GM12878 (cell line): Measurements from ENCODE around the gene ASF1B. TPM values are rescaled to one million over a fixed set of nuclear protein-coding genes. Genes with fewer than 3 reads are reported as not detected.

Source experiments
- BHLHE40 ChIP-seq, 2 experiments: fragments of 450-650 bp in 1 of 2; IDR thresholded peaks; 2 replicates each; pipeline ENCODE4 v1.6.1; 2011 to 2017; ENCODE audit warnings: low read depth in 2 of 2, borderline replicate concordance in 1 of 2, improper control_type of control experiment in 1 of 2, low read length in 1 of 2, mild to moderate bottlenecking in 1 of 2
- CBX5 ChIP-seq: sonication (generic); IDR thresholded peaks from 2 replicates; pipeline ENCODE4 v1.6.1; 2016; ENCODE audit warnings: low read depth, moderate library complexity, mild to moderate bottlenecking, inconsistent platforms
- EED ChIP-seq: sonication (generic); IDR thresholded peaks from 2 replicates; pipeline ENCODE4 v1.6.1; 2016; ENCODE audit warnings: antibody characterized with exemption, low read depth
- EGR1 ChIP-seq, 2 experiments: IDR thresholded peaks; 1 replicate in 1 of 2; 2 replicates in 1 of 2; pipeline ENCODE4 v1.6.1; 2011 to 2012; ENCODE audit warnings: low read depth in 2 of 2, low read length in 2 of 2, borderline replicate concordance in 1 of 2, mild to moderate bottlenecking in 1 of 2, moderate library complexity in 1 of 2
- ESRRA ChIP-seq: IDR thresholded peaks from 2 replicates; pipeline ENCODE4 v1.6.1; 2012; ENCODE audit warnings: mild to moderate bottlenecking, low read length, improper control_type of control experiment
- IKZF2 ChIP-seq, 2 experiments: fragments of 450-650 bp; IDR thresholded peaks; 2 replicates each; pipeline ENCODE4 v1.6.1; 2017; ENCODE audit warnings: mild to moderate bottlenecking in 2 of 2, moderate library complexity in 2 of 2
- JUNB ChIP-seq: IDR thresholded peaks from 2 replicates; pipeline ENCODE4 v1.6.1; 2016; ENCODE audit warnings: antibody characterized with exemption, mild to moderate bottlenecking
- LARP7 ChIP-seq: fragments of 450-650 bp; IDR thresholded peaks from 2 replicates; pipeline ENCODE4 v1.6.1; 2017; ENCODE audit warnings: mild to moderate bottlenecking
- MTA3 ChIP-seq: IDR thresholded peaks from 2 replicates; pipeline ENCODE4 v1.6.1; 2012; ENCODE audit warnings: low read length, inconsistent platforms, borderline replicate concordance
- NFYB ChIP-seq: IDR thresholded peaks from 2 replicates; pipeline ENCODE4 v1.6.1; 2011; ENCODE audit warnings: low read depth, mild to moderate bottlenecking, low read length, improper control_type of control experiment, moderate library complexity; ENCODE audit not compliant: insufficient read depth
- NR2F1 ChIP-seq: fragments of 450-650 bp; conservative IDR thresholded peaks from 2 replicates; pipeline ENCODE4 v1.6.1; 2017; ENCODE audit warnings: mild to moderate bottlenecking
- PAX5 ChIP-seq: IDR thresholded peaks from 2 replicates; pipeline ENCODE4 v1.6.1; 2011; ENCODE audit warnings: low read depth, low read length, borderline replicate concordance
- POLR2A ChIP-seq: IDR thresholded peaks from 2 replicates; pipeline ENCODE4 v1.6.1; 2011; ENCODE audit warnings: low read depth, mild to moderate bottlenecking, low read length
- RBBP5 ChIP-seq: fragments of 200-600 bp; sonication (generic); conservative IDR thresholded peaks from 2 replicates; pipeline ENCODE4 v1.6.1; 2016
- RELA ChIP-seq: fragments of 450-650 bp; IDR thresholded peaks from 2 replicates; pipeline ENCODE4 v1.8.0; 2014; ENCODE audit warnings: borderline replicate concordance; ENCODE audit not compliant: partially characterized antibody
- RFX5 ChIP-seq: IDR thresholded peaks from 2 replicates; pipeline ENCODE4 v1.6.1; 2011; ENCODE audit warnings: low read depth, low read length, improper control_type of control experiment
- SMAD1 ChIP-seq: fragments of 450-650 bp; IDR thresholded peaks from 2 replicates; pipeline ENCODE4 v1.6.1; 2018; ENCODE audit warnings: mild to moderate bottlenecking, low read depth; ENCODE audit not compliant: partially characterized antibody
- SUZ12 ChIP-seq: fragments of 200-600 bp; sonication (generic); IDR thresholded peaks from one replicate; pipeline ENCODE4 v1.6.1; 2018; ENCODE audit warnings: antibody characterized with exemption, mild to moderate bottlenecking; ENCODE audit not compliant: unreplicated experiment
- TCF7 ChIP-seq: IDR thresholded peaks from 2 replicates; pipeline ENCODE4 v1.6.1; 2014; ENCODE audit warnings: antibody characterized with exemption, borderline replicate concordance
- YY1 ChIP-seq: IDR thresholded peaks from 2 replicates; pipeline ENCODE4 v1.6.1; 2011; ENCODE audit warnings: low read depth, mild to moderate bottlenecking, low read length
- polyA plus RNA-seq, 11 experiments: library from polyadenylated mRNA; depleted of rRNA in 4 of 11; unstranded in 6 of 11; stranded (reverse) in 5 of 11; fragments of >200 nt; fragmentation: Nextera tagmentation in 4 of 11; fragmentation: Illumina TruSeq in 1 of 11; extraction: Ambion mirVana in 4 of 11; extraction: Trizol in 1 of 11; gene quantifications; 1 replicate in 1 of 11; 2 replicates in 10 of 11; pipeline versions ENCODE4 v1.2.1 to v1.2.3, GENCODE V29; 2011 to 2016; ENCODE audit warnings: inconsistent platforms in 2 of 11, missing spikeins in 2 of 11, low read depth in 1 of 11
- total RNA-seq, 4 experiments: library from RNA; depleted of rRNA in 3 of 4; stranded (reverse); fragments of >200 nt in 3 of 4; fragmentation: Illumina TruSeq in 1 of 4; extraction: Trizol in 1 of 4; gene quantifications; 2 replicates each; pipeline versions ENCODE4 v1.2.1 to v1.2.3, GENCODE V29; 2013 to 2021
- TF ChIP-seq, protein P1 (sequence below): fragments of 450-650 bp; IDR thresholded peaks from 2 replicates; pipeline ENCODE4 v1.6.1; 2016; ENCODE audit warnings: mild to moderate bottlenecking, moderate library complexity, borderline replicate concordance
- TF ChIP-seq, protein P2 (sequence below): fragments of 450-650 bp; IDR thresholded peaks from 2 replicates; pipeline ENCODE4 v1.6.1; 2017; ENCODE audit warnings: borderline replicate concordance
- TF ChIP-seq, protein P3 (sequence below): IDR thresholded peaks from 2 replicates; pipeline ENCODE4 v1.6.1; 2012; ENCODE audit warnings: low read depth, low read length, improper control_type of control experiment
- TF ChIP-seq, protein P4 (sequence below): fragments of 450-650 bp; IDR thresholded peaks from 2 replicates; pipeline ENCODE4 v1.6.1; 2017; ENCODE audit warnings: low read depth, mild to moderate bottlenecking, moderate library complexity

ASF1B gene
- total and polyA plus RNA-seq, 10 of the 15 experiments (the other 5 are each of a cell fraction or from before 2014, with no cell fraction given): 10.4 to 217 (median 90.2) TPM

DNA sequence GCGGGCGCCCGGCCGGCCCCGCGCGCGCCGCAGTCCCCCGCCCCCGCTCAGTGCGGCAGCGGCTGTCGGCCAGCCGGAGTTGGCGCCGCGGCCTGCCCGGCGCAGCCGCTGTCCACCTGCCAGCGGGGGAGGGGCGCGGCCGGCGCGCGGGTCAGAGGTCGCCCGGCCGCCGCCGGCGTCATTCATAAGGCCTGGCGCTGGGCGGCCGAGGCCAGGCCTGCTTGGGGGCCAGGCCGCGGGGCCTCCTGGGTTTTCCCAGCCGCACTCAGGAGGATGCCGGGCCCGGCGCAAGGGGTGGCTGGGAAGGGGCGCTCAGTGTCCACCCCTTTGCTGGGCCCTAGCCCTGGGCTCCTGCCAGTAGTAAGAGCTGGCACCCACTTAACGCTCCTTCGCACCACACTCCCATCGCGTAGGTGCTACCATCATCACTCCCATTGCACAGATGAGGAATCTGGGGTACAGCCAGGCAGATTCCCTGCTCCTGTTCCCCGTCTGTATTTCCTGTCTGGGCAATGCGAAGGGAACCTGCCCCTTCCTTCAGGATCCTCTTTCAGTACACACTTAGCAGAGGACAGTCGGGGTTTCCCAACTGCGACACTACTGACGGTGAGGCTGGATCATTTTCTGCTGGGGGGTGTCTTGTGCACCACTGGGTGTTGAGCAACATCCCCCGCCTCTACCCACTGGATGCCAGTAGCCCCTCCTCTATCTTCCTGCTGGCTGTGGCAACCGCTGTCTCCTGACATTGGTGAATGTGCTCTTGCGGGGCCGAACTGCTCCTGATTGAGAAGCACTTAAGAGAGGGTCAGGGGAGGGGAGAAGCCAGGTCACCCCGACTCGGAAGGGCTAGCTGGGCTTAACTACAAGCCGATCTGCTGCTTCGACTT is 18.0 kb downstream of the ASF1B start (continued):
- TF ChIP-seq, protein P1, sequence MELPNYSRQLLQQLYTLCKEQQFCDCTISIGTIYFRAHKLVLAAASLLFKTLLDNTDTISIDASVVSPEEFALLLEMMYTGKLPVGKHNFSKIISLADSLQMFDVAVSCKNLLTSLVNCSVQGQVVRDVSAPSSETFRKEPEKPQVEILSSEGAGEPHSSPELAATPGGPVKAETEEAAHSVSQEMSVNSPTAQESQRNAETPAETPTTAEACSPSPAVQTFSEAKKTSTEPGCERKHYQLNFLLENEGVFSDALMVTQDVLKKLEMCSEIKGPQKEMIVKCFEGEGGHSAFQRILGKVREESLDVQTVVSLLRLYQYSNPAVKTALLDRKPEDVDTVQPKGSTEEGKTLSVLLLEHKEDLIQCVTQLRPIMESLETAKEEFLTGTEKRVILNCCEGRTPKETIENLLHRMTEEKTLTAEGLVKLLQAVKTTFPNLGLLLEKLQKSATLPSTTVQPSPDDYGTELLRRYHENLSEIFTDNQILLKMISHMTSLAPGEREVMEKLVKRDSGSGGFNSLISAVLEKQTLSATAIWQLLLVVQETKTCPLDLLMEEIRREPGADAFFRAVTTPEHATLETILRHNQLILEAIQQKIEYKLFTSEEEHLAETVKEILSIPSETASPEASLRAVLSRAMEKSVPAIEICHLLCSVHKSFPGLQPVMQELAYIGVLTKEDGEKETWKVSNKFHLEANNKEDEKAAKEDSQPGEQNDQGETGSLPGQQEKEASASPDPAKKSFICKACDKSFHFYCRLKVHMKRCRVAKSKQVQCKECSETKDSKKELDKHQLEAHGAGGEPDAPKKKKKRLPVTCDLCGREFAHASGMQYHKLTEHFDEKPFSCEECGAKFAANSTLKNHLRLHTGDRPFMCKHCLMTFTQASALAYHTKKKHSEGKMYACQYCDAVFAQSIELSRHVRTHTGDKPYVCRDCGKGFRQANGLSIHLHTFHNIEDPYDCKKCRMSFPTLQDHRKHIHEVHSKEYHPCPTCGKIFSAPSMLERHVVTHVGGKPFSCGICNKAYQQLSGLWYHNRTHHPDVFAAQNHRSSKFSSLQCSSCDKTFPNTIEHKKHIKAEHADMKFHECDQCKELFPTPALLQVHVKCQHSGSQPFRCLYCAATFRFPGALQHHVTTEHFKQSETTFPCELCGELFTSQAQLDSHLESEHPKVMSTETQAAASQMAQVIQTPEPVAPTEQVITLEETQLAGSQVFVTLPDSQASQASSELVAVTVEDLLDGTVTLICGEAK: no peak
- peak; percentile 41 to 49; a peak in 2 of 4 replicates for TF ChIP-seq IKZF2 (IDR thresholded peaks at IDR 0.05)
- no peak for TF ChIP-seq RFX5
- TF ChIP-seq EED: 0 out of 2 replicates have a peak, but pooled peaks have one; percentile 38
- TF ChIP-seq SMAD1: no peak
- TF ChIP-seq NR2F1: peak; percentile 99
- TF ChIP-seq POLR2A: peak; percentile 38
- TF ChIP-seq RELA: no peak
- no peak for TF ChIP-seq PAX5
- peak in 1 of 2 experiments; percentile 69; a peak in 1 of 3 replicates for TF ChIP-seq EGR1 (IDR thresholded peaks at IDR 0.05; ENCODE audit: borderline replicate concordance in 1 of 2, low read depth in 2 of 2, low read length in 2 of 2)
- TF ChIP-seq MTA3: peak; percentile 85; the same call in 1 of the 2 replicates
- no peak for TF ChIP-seq NFYB
- TF ChIP-seq BHLHE40 (IDR thresholded peaks at IDR 0.05; ENCODE audit: borderline replicate concordance in 1 of 2, low read depth in 2 of 2, low read length in 1 of 2): peak in 1 of 2 experiments; percentile 34; a peak in 1 of 4 replicates
- peak; percentile 75; the same call in 1 of the 2 replicates for TF ChIP-seq LARP7
- no peak for TF ChIP-seq SUZ12
- no peak for TF ChIP-seq RBBP5
- TF ChIP-seq, protein P2, sequence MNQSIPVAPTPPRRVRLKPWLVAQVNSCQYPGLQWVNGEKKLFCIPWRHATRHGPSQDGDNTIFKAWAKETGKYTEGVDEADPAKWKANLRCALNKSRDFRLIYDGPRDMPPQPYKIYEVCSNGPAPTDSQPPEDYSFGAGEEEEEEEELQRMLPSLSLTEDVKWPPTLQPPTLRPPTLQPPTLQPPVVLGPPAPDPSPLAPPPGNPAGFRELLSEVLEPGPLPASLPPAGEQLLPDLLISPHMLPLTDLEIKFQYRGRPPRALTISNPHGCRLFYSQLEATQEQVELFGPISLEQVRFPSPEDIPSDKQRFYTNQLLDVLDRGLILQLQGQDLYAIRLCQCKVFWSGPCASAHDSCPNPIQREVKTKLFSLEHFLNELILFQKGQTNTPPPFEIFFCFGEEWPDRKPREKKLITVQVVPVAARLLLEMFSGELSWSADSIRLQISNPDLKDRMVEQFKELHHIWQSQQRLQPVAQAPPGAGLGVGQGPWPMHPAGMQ: no peak
- TF ChIP-seq ESRRA: no peak
- no peak for TF ChIP-seq TCF7
- TF ChIP-seq, protein P3, sequence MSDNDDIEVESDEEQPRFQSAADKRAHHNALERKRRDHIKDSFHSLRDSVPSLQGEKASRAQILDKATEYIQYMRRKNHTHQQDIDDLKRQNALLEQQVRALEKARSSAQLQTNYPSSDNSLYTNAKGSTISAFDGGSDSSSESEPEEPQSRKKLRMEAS: peak; percentile 39; the same call in 1 of the 2 replicates
- no peak for TF ChIP-seq JUNB
- TF ChIP-seq CBX5: no peak
- peak; percentile 12; the same call in 1 of the 2 replicates for TF ChIP-seq YY1
- TF ChIP-seq, protein P4, sequence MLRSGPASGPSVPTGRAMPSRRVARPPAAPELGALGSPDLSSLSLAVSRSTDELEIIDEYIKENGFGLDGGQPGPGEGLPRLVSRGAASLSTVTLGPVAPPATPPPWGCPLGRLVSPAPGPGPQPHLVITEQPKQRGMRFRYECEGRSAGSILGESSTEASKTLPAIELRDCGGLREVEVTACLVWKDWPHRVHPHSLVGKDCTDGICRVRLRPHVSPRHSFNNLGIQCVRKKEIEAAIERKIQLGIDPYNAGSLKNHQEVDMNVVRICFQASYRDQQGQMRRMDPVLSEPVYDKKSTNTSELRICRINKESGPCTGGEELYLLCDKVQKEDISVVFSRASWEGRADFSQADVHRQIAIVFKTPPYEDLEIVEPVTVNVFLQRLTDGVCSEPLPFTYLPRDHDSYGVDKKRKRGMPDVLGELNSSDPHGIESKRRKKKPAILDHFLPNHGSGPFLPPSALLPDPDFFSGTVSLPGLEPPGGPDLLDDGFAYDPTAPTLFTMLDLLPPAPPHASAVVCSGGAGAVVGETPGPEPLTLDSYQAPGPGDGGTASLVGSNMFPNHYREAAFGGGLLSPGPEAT: peak; percentile 61; the same call in 1 of the 2 replicates
